ENCODE measurements around the gene CDHR1.

- TF ChIP-seq POLR2A (IDR thresholded peaks at IDR 0.05), result no peak
- TF ChIP-seq CTCF (IDR thresholded peaks at IDR 0.05), result no peak
- no peak for TF ChIP-seq EP300 (IDR thresholded peaks at IDR 0.05)
Measured at GRCh38 chr10:84230359-84230758, 36.0 kb downstream of the CDHR1 start.

All from stomach (tissue), 4 donors.